Astrocyte (in vitro differentiated cells and primary cell): ENCODE results near the gene RMND5A. TPM values are rescaled to one million over a fixed set of nuclear protein-coding genes. Genes with fewer than 3 reads are reported as not detected.

Experiments
- DNase-seq: peaks from one replicate; pipeline ENCODE4 v3.0.0-alpha.2; 2010; ENCODE audit warnings: low read depth
- FAIRE-seq: peaks from 2 replicates; lab custom pipeline; 2011; peaks lifted over from hg19 to GRCh38; lab: Jason Lieb, UNC
- H2AFZ ChIP-seq: 2 replicates; pipeline ENCODE4 v1.6.0; 2012; ENCODE audit warnings: low read depth, low read length, inconsistent platforms
- H3K27ac ChIP-seq: 2 replicates; pipeline ENCODE4 v1.5.1; 2011; ENCODE audit warnings: low read depth, low read length, inconsistent platforms
- H3K27me3 ChIP-seq: 2 replicates; pipeline ENCODE4 v1.6.0; 2011; ENCODE audit warnings: low read length, inconsistent platforms; ENCODE audit not compliant: insufficient read depth
- H3K36me3 ChIP-seq: 2 replicates; pipeline ENCODE4 v1.5.1; 2011; ENCODE audit warnings: low read length, inconsistent platforms; ENCODE audit not compliant: insufficient read depth
- H3K4me1 ChIP-seq: 2 replicates; pipeline ENCODE4 v1.5.1; 2011; ENCODE audit warnings: low read length, inconsistent platforms; ENCODE audit not compliant: insufficient read depth
- H3K4me2 ChIP-seq: 2 replicates; pipeline ENCODE4 v1.6.0; 2012; ENCODE audit warnings: low read length, inconsistent platforms
- H3K4me3 ChIP-seq: 2 replicates; pipeline ENCODE4 v1.5.1; 2011; ENCODE audit warnings: low read depth, mild to moderate bottlenecking, low read length, inconsistent platforms; ENCODE audit not compliant: insufficient read depth
- H3K79me2 ChIP-seq: 2 replicates; pipeline ENCODE4 v1.6.0; 2012; ENCODE audit warnings: mild to moderate bottlenecking, low read length, inconsistent platforms; ENCODE audit not compliant: insufficient read depth
- H3K9ac ChIP-seq: 2 replicates; pipeline ENCODE4 v1.6.0; 2012; ENCODE audit warnings: mild to moderate bottlenecking, low read length, inconsistent platforms
- H3K9me3 ChIP-seq: 2 replicates; pipeline ENCODE4 v1.5.1; 2012; ENCODE audit warnings: low read depth, mild to moderate bottlenecking, low read length, inconsistent platforms; ENCODE audit not compliant: insufficient read depth
- H4K20me1 ChIP-seq: 2 replicates; pipeline ENCODE4 v1.6.0; 2012; ENCODE audit warnings: low read length, inconsistent platforms; ENCODE audit not compliant: insufficient read depth
- H3K27ac Mint-ChIP-seq: one replicate; pipeline ENCODE4 v1.8.0; 2021; ENCODE audit warnings: mild to moderate bottlenecking, mixed read lengths; ENCODE audit not compliant: unreplicated experiment
- H3K27me3 Mint-ChIP-seq: one replicate; pipeline ENCODE4 v1.8.0; 2021; ENCODE audit warnings: low read depth, mixed read lengths; ENCODE audit not compliant: unreplicated experiment
- H3K36me3 Mint-ChIP-seq: one replicate; pipeline ENCODE4 v1.8.0; 2021; ENCODE audit warnings: low read depth, mixed read lengths; ENCODE audit not compliant: unreplicated experiment
- H3K4me1 Mint-ChIP-seq: one replicate; pipeline ENCODE4 v1.8.0; 2021; ENCODE audit warnings: low read depth, mixed read lengths; ENCODE audit not compliant: unreplicated experiment
- H3K4me3 Mint-ChIP-seq: one replicate; pipeline ENCODE4 v1.8.0; 2021; ENCODE audit warnings: mild to moderate bottlenecking, moderate library complexity, mixed read lengths; ENCODE audit not compliant: unreplicated experiment
- H3K9me3 Mint-ChIP-seq: one replicate; pipeline ENCODE4 v1.8.0; 2021; ENCODE audit warnings: mild to moderate bottlenecking, mixed read lengths; ENCODE audit not compliant: unreplicated experiment
- CTCF ChIP-seq: IDR thresholded peaks from 2 replicates; pipeline ENCODE4 v1.5.1; 2011; ENCODE audit warnings: low read depth, mild to moderate bottlenecking, inconsistent platforms, low read length, moderate library complexity; ENCODE audit not compliant: insufficient read depth
- EZH2 ChIP-seq: IDR thresholded peaks from 2 replicates; pipeline ENCODE4 v1.6.1; 2012; ENCODE audit warnings: mild to moderate bottlenecking, low read length, inconsistent platforms; ENCODE audit not compliant: insufficient read depth
- total RNA-seq: library from RNA; stranded (reverse); gene quantifications from 2 replicates; pipeline ENCODE4 v1.2.1, GENCODE V29; 2021

Gene RMND5A
- total RNA-seq, 1 donor from 2014 or later: 33.6 TPM

GRCh38 chr2:86768189-86768949, 48.3 kb downstream of the RMND5A start:
- Histone ChIP-seq H3K27ac (no peak overlapping the region), H3K4me2 (no peak overlapping the region), H4K20me1 (peaks cover 22% of the 10 kb centered on the region), H3K27me3 (no peaks in the 10 kb centered on the region), H3K4me1 (no peaks in the 10 kb centered on the region), H3K9me3 (no peaks in the 10 kb centered on the region), H3K79me2 (no peaks in the 10 kb centered on the region), H2AFZ (no peak overlapping the region), H3K36me3 (peaks cover 16% of the 10 kb centered on the region), H3K4me3 (no peak overlapping the region), H3K9ac (no peak overlapping the region)
- TF ChIP-seq CTCF (no peak), EZH2 (no peak)
- H3K27me3 Mint-ChIP-seq: no peaks in the 10 kb centered on the region
- FAIRE-seq (no peak), DNase-seq (no peak)
- H3K27ac Mint-ChIP-seq: no peak overlapping the region
- peaks cover 5% of the 10 kb centered on the region for H3K4me1 Mint-ChIP-seq
- H3K4me3 Mint-ChIP-seq: no peak overlapping the region
- H3K9me3 Mint-ChIP-seq: no peaks in the 10 kb centered on the region
- peaks cover 14% of the 10 kb centered on the region for H3K36me3 Mint-ChIP-seq

DNA sequence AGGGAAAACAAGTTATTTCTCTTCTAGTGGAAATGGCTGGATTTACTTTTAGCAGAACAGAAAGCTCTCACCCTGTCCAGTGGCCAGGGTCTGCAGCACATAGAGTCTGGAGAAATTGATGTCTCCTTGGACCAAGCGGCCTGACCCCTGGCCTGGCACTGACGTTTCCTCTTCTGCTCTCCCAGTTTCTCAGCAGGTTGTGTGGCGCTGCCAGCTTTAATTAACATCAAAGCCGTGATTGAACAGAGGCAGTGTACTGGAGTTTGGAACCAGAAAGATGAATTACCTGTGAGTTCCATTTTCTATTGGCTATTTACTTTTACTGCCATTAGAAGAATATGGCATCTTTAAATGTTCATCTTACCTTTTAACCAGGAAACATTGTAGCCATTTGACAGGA, 49.7 kb downstream of the RMND5A start:
- TF ChIP-seq EZH2: no peak
- TF ChIP-seq CTCF: no peak

DNA sequence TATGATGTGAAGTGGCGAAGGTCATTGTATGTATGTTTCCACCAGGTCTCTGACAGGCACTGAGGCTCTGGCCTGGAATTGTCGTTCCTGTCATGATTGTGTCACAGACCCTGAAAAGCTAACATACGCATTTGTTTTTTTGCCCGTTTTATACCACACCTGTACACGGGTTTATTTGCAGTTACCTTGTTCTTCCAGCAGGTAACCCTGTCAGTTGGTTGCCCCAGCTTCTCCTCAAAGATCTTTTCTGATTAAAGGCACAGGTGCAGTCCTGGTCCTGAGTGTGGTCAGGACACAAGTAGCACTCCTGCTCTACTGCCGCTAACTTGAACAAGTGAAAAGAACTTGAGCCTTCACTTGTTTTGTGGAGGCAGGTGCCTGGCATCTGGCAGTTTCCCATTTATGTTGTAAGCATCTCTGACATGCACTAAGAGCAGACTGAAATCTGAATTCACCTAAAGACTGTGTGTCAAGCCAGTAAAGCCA, 50.8 kb downstream of the RMND5A start:
- peaks cover 18% of the 10 kb centered on the region for H3K36me3 Mint-ChIP-seq
- no peaks in the 10 kb centered on the region for H3K9me3 ChIP-seq
- H3K27ac Mint-ChIP-seq: no peak overlapping the region

More for the DNA sequence above, 49.7 kb downstream of the RMND5A start:
- Mint-ChIP-seq H3K27ac (no peak overlapping the region), H3K9me3 (no peaks in the 10 kb centered on the region), H3K36me3 (peaks cover 14% of the 10 kb centered on the region), H3K4me3 (no peak overlapping the region), H3K27me3 (no peaks in the 10 kb centered on the region), H3K4me1 (peaks cover 2% of the 10 kb centered on the region)
- FAIRE-seq (no peak), DNase-seq (no peak)
- Histone ChIP-seq H3K27ac (no peak overlapping the region), H3K9me3 (no peaks in the 10 kb centered on the region), H3K4me3 (no peak overlapping the region), H3K4me2 (no peak overlapping the region), H3K9ac (no peak overlapping the region), H3K27me3 (no peaks in the 10 kb centered on the region), H3K79me2 (no peaks in the 10 kb centered on the region), H4K20me1 (peaks cover 13% of the 10 kb centered on the region), H2AFZ (no peak overlapping the region), H3K4me1 (no peaks in the 10 kb centered on the region), H3K36me3 (peaks cover 16% of the 10 kb centered on the region)

More for the DNA sequence above, 50.8 kb downstream of the RMND5A start:
- Histone ChIP-seq H3K36me3 (peaks cover 16% of the 10 kb centered on the region), H3K4me1 (no peaks in the 10 kb centered on the region), H4K20me1 (peaks cover 4% of the 10 kb centered on the region), H3K9ac (no peak overlapping the region), H3K79me2 (no peaks in the 10 kb centered on the region), H3K27ac (no peak overlapping the region), H3K27me3 (no peaks in the 10 kb centered on the region), H3K4me3 (no peak overlapping the region), H3K4me2 (no peak overlapping the region), H2AFZ (no peak overlapping the region)
- Mint-ChIP-seq H3K4me3 (no peak overlapping the region), H3K9me3 (no peaks in the 10 kb centered on the region), H3K4me1 (peaks cover 2% of the 10 kb centered on the region), H3K27me3 (no peaks in the 10 kb centered on the region)
- DNase-seq: no peak
- FAIRE-seq: no peak
- TF ChIP-seq CTCF (no peak), EZH2 (no peak)
